Measurements from ENCODE around the gene OBSCN.

The OBSCN gene

DNA sequence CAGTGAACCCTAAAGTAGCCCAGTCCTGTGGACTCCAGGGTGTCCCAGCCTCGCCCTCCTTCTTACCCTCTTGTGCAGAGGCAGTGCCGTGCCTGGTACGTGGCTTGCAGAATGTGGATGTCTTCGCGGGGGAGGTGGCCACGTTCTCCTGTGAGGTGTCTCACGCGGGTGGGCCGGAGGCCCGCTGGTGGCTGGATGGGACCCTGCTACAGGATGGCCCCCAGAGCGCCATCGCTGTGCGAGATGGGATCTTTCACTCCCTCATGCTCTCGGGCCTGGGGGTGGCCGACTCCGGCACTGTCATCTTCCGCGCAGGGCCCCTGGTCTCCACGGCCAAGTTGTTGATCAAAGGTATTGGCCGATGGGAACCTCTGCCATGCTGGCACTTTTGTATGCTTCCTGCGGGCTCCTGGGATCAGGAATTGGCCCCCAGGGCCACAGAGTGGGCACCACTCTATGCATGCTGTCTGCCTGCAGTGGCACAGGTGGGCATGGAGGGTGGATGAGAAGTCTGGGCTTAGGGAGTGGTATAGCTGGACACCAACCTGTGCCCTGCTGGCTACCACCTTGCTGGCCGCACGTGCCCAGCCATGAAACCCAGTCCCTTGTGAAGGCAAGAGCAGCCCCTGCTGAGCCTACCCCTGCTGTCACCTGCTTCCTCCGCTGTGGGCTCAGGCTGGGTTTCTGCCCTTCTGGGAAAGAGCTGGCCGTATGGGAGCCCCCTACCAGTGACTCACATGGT lies 105.9 kb downstream of the OBSCN start:
- no peak for DNase-seq

DNA sequence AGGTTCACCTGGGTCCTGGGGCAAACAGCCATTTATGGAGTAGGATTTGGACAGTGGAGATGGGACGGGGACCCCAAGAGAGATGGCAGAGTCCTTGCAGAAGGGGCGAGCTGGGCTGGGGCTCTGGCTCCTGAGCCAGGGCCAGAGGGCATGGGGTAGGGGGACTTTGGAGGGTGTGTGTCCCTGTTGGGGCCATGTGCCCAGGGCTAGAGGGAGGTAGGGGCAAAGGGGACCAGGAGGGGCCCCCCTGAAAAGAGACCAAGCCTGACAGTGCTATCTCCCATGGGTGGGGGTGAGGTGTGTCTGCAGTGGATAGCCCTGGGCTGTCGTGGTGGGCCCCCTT lies 106.4 kb downstream of the OBSCN start:
- no peak for DNase-seq

DNA sequence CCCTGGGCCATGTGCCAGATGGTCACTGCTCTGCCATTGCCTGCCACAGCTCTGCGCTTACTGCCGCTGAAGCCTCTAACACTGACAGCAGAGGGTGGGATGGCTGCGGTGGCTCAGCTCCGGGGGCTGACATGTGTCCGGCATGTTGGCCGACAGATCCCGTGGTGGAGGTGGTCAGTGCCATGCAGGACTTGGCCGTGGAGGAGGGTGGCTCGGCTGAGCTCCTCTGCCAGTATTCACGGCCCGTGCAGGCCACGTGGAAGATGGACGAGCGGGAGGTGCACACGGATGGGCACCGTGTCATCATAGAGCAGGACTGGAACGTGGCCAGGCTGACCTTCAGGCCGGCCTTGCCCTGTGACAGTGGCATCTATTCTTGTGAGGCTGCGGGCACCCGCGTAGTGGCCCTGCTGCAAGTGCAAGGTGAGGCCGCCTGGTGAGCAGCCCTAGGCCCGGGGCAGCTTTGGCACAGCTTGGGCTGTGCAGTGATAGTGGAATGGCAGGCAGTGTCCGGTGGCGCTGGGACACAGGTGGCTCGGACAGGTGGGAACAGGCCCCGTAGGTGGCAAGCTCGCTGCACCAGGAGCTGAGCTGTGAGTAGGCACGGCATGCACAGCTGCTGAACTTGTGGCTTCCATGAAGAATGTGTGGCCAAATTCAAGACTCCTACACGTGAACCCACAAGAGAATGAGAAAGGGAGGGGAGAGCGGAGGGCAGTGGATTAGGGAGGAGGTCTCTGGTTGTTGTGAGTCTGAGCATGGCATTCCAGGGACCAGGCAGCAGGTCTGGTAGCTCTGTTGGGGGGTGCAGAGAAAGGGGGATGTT lies 107.0 kb downstream of the OBSCN start:
- no peak for DNase-seq

DNA sequence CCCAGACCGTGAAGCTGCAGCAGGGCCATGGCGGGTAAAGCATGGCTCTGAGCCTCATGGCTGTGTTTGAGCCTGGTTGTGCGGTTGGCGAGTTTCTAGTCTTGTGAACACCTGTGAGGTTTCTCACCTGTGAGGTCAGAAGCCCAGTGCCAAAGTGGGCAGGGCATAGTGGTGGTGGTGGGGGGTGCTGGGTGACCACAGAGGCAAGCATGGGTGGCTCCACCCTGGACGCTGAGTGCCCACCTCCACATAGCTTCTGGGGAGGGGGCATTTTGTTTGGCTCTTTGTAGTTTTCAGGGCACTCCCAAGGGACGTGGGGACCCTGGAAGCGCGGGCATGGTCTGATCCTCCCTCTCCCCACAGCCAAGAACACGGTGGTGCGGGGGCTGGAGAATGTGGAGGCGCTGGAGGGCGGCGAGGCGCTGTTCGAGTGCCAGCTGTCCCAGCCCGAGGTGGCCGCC lies 107.7 kb downstream of the OBSCN start:
- no peak for DNase-seq

DNA sequence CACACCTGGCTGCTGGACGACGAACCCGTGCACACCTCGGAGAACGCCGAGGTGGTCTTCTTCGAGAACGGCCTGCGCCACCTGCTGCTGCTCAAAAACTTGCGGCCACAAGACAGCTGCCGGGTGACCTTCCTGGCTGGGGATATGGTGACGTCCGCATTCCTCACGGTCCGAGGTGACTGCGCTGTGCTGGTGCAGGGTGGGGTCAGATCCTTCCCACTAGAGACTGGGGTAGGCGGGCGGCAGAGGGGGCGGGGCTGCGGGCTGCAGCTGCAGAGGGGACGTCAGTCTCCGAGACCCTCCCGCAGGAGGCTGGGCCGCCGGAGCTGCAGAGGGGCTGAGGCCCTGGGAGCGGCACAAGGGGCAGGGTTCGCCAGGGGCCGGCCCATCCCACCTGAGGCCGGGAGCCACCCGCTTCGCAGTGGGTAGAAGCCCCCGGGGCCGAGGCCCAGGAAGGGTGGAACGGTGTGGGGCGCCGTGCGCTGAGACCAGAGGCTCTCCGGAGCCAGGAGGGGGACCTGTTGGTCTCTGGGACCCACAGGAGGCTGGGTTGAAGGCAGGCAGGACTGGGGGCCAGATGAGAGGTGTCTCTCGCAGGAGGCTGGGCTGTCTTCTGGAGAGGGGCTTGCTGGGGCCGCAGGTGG lies 108.2 kb downstream of the OBSCN start:
- no peak for DNase-seq

DNA sequence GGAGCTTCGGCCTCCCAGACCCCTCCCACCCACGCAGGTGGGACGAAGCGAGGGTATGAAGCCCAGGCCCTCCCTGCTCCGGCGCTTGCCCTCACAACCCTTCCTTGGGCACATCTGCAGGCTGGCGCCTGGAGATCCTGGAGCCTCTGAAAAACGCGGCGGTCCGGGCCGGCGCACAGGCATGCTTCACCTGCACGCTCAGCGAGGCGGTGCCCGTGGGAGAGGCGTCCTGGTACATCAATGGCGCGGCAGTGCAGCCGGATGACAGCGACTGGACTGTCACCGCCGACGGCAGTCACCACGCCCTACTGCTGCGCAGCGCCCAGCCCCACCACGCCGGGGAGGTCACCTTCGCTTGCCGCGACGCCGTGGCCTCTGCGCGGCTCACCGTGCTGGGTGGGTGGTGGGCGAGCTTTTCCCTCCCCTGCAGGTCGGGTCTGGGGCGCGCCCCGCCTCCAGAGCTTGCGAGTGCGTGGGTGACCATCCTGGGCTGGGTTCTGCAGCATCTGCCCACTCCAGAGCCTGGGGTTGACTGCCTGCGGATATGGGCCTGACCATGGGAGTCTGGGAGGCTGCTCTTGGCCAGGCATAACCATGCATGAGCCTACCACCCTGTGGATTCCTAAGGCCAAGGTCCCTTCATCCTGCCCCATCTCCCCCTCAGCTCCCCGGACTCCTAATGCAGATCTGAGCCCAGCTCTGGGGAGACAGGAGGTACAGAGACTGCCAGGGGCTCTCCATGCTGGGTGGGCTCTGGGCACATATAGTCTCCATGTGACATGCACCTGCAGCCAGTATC lies 108.9 kb downstream of the OBSCN start:
- DNase-seq = no peak

DNA sequence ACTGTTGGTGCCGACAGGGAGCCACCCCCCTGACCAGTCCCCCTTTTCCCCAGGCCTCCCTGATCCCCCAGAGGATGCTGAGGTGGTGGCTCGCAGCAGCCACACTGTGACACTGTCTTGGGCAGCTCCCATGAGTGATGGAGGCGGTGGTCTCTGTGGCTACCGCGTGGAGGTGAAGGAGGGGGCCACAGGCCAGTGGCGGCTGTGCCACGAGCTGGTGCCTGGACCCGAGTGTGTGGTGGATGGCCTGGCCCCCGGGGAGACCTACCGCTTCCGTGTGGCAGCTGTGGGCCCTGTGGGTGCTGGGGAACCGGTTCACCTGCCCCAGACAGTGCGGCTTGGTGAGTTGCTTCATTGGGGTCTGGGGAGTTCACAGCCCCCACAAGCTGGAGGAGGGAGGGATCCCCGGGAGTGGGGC lies 109.6 kb downstream of the OBSCN start:
- no peak for DNase-seq

DNA sequence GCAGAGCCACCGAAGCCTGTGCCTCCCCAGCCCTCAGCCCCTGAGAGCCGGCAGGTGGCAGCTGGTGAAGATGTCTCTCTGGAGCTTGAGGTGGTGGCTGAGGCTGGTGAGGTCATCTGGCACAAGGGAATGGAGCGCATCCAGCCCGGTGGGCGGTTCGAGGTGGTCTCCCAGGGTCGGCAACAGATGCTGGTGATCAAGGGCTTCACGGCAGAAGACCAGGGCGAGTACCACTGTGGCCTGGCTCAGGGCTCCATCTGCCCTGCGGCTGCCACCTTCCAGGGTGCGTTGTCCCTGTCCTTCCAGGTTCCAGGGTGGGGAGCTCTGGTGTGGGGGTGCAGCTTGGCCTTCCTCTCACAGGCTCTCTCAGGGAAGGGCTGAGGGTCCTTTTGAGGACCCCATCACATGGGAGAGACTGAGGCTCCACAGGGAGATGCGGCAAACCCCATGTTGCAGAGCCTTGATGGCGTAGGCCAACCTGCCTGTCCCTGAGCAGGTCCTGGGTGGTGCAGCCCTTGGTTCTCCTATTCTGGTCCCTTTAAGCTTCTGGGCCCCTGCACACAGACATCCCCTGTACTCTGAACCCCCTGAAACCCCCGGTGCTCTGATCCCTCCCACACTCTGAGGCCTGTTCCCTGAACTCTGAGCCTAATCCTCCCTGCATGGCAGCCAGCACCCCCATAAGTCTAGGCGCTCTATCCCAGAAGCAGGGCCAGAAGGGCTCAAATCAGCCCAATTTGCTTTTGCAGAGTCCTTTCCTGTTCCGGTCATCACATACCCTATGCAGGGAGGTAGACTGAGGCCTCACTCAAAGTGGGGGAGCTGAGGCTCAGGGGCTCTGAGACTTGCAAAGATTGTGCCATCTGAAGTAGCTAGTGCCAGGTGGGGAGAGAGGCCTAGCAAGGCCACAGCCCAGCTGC lies 110.3 kb downstream of the OBSCN start:
- no peak for DNase-seq

DNA sequence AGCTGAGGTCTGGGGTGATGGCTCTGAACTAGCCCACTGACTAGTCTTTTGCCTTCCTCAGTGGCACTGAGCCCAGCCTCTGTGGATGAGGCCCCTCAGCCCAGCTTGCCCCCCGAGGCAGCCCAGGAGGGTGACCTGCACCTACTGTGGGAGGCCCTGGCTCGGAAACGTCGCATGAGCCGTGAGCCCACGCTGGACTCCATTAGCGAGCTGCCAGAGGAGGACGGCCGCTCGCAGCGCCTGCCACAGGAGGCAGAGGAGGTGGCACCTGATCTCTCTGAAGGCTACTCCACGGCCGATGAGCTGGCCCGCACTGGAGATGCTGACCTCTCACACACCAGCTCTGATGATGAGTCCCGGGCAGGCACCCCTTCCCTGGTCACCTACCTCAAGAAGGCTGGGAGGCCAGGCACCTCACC lies 111.0 kb downstream of the OBSCN start:
- DNase-seq = no peak

DNA sequence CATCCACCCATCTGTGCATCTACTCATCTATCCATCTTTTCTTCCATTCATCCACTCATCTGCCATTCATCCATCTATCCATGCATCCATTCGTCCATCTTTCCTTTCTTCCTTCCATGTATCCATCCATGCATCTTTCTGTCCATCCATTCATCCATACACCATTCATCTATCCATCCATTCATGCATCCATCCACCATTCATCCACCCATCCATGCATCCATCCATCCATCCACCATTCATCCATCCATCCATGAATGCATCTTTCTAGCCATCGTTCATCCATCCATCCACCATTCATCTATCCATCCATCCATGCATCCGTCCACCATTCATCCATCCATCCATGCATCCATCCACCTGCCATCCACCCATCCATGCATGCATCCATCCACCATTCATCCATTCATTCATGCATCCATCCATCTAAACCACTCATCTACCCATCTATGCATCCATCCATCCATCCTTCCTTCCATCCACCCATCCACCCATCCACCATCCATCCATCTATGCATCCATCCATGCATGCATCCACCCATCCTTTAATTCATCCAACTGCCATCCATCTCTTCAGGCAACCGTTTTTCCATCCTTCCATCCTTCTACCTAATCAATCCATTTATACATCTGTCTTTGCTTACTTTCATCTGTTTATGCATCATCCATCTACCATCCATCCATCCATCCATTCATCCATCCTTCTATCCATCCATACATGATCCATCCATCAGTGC lies 111.7 kb downstream of the OBSCN start:
- DNase-seq = no peak

DNA sequence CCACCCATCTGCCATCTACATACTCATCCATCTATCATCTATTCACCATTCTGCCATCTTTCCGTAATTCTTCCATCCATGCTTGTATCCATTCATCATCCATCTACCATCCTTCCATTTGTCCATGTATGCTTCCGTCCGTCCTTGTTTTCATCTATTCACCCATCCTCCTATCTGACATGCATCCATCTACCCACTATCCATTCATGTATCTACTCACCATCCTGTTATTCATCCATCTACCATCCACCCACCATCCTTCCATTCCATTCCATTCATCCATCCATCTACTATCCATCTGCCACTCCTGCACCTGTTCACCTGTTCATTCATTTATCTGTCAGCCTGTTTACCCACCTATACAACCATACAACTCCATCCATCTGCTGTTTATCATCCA lies 112.5 kb downstream of the OBSCN start:
- DNase-seq = no peak

DNA sequence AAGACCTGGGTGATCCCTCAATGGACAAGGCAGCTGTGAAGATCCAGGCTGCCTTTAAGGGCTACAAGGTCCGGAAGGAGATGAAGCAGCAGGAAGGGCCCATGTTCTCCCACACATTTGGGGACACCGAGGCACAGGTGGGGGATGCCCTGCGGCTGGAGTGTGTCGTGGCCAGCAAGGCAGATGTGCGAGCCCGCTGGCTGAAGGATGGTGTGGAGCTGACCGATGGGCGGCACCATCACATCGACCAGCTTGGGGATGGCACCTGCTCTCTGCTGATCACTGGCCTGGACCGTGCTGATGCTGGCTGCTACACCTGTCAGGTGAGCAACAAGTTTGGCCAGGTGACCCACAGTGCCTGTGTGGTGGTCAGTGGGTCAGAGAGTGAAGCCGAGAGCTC lies 113.6 kb downstream of the OBSCN start:
- DNase-seq = no peak

DNA sequence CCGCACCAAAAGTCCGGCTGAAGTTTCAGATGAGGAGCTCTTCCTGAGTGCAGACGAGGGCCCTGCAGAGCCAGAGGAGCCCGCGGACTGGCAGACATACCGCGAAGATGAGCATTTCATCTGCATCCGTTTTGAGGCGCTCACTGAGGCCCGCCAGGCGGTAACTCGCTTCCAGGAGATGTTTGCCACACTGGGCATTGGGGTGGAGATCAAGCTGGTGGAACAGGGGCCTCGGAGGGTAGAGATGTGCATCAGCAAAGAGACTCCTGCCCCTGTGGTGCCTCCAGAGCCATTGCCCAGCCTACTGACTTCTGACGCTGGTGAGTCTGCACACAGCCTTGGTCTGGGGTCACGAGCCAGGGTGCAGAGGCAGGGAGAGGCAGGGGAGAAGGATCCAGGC lies 114.1 kb downstream of the OBSCN start:
- no peak for DNase-seq

DNA sequence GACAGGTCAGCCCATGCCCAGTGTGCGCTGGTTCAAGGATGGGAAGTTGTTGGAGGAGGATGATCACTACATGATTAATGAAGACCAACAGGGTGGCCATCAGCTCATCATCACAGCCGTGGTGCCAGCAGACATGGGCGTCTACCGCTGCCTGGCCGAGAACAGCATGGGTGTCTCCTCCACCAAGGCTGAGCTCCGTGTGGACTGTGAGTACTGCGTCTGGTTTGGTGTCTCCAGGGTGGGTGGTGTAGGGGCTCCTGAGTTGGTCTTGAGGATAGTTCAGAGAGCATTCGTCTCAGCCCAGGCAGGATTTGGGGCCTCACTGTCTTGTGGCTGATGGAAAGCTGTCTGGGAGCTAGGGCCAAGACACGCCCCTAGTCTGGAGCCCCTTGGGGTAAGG lies 115.6 kb downstream of the OBSCN start:
- DNase-seq = no peak

DNA sequence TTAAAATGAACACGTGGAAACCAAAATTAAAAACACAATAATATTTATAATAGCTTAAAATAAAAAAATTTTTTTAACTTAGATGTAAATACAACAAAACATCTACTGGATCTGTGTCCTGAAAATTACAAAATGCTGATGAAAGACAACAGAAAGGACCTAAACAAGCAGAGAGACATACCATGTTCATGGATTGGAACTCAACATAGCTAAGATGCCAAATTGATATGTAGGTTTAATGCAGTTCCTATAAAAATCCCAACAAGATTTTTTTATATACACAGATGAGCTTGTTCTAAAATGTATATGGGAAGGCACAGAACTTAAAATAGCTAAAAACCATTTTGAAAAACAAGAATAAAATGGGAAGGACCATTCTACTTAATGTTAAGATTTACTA lies 117.4 kb downstream of the OBSCN start:
- no peak for DNase-seq

DNA sequence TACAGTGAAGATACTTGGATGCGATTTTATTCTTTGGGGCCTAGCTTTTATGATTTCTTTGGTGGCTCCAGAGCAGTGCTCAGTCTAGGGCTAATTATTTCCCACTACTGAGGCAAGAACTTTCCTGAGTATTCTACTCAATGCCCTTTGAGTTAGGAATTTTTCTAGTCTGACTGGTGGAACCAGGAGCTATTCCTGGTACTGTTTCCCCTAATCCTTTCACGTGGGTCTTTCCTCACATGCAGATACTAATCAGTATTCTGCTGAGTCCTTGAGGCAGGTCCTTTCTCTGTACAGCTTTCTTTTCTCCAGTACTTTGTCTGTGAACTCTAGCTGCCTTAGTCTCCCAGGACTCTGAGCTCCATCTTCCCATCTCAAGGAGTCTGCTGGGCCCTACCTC lies 122.0 kb downstream of the OBSCN start:
- no peak for DNase-seq

DNA sequence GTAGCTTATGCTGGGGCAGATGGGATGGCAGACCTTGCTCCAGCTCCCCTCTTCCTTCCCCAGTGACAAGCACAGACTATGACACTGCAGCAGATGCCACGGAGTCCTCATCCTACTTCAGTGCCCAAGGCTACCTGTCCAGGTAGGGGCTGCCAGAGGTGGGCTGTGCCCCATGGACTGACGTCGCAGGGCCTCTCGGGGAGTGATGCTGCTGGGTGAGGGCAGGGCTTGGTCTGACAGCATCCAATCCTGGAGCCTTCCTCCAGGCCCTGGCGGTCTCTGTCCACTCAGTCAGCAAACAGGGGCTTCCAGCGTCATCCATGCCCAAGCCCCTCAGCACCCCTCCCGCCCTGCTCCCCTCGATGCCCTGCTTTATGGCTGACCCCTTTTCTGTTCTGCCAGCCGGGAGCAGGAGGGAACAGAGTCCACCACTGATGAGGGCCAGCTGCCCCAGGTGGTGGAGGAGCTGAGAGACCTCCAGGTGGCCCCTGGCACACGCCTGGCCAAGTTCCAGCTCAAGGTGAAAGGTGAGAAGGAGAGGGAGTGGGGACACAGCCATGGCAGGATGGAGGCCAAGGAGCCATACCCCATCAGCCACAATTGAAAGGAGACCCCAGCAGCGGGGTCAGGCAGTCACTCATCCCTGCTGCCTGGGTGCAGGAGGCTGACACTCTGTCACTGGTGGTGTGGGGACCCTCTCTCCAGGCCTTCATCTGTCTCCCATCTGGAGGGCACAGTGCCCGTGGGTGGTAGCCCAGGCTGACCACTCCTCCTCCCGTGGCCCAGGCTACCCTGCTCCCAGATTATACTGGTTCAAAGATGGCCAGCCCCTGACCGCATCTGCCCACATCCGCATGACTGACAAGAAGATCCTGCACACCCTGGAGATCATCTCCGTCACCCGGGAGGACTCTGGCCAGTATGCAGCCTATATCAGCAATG lies 125.2 kb downstream of the OBSCN start:
- no peak for DNase-seq

DNA sequence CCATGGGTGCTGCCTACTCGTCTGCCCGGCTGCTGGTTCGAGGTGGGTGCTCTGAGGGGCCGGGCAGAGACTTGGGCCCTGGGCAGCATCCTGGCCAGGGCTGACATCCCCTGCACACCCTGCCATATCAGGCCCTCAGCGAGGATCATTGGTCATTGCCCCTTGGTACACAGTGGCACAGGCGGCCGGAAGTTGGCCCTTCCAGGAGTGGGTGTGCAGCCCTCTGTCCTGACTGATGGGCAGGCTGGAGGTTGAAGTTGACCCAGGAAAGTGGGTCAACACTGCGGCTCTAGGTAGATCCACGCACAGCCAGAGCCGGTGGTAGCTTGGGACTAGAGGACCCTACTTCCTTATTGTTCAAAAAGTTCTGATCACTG lies 125.9 kb downstream of the OBSCN start:
- no peak for DNase-seq

DNA sequence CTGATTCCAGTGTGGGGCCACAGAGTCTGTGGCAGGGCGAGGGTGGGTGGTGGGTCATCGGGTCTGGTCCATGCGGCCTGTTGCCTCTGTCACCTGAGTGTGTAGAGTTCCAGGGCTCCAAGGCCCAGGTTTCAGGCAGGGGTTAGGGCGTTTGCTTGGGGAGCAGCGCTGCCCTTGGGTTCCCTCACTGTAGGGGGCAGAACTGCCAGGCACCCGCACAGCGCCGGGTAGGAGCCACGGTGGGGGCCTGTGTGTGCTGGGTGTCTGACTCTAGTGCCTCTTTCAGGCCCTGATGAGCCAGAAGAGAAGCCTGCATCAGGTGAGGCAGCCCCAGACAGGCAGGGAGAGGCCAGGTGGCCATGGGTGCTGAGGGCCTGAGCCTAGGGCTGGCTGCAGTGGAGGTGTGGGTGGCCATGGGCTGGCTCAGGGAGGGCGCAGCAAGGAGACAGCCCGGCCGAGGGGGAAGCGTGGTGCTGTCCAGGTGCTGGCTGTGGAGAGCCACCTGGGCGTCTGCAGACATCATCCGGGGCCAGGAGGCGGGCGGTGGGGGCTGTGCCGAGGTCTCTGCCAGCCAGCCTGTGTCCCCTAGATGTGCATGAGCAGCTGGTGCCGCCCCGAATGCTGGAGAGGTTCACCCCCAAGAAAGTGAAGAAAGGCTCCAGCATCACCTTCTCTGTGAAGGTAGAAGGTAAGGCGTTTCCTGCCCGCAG lies 126.5 kb downstream of the OBSCN start:
- no peak for DNase-seq
